Measurements from ENCODE around the gene BAIAP2L1.

The BAIAP2L1 gene

DNA sequence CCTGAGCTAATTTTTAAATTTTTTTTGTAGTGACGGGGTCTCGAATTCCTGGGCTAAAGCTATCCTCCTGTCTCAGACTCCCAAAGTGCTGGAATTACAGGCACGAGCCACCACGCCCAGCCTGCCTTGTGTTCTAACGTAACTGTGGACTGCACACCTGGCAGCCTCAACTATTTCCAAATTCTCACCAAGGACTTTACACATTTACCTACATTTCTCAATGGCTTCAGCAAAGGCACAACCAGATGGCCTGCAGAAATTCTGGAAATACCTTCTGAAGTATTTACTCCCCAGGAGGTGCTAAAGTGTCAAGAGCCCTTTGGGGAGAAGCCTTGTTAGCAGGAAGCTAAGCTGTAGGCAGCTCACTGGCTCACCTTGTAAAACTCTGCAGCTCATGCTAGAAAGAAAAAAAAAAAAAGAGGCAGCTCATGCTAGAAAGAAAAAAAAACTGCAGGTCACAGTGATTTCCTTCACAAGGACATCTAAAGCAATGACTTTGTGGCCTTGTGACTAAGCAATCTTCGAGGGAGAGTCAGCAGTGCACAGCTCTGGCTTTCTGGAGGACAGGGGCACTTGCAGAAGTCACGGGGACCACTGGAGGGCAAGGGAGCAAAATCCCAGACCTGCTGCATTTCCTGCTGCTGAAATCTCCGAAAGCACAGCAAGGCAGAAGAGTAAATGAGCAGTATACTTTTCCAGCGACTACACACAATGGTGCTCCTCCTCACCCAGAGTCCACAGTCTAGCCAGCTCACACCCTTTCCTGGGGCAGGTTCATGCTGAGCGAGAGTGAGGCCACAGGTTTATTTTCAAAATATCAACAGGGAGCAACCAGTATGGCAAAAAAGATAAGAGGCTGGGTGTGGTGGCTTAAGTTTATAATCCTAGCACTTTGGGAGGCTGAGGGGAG is 40.4 kb downstream of the BAIAP2L1 start:
- H3K79me2 ChIP-seq (ENCODE audit: control insufficient read depth, insufficient read depth, low read length, unreplicated experiment): no peaks in the 10 kb centered on the region
- H3K4me3 ChIP-seq (ENCODE audit: low read depth, low read length): no peak overlapping the region
- H3K27me3 ChIP-seq (ENCODE audit: insufficient read depth, low read length): no peaks in the 10 kb centered on the region
- H2AFZ ChIP-seq (ENCODE audit: low read length, unreplicated experiment): no peak overlapping the region
- H3K27ac ChIP-seq (ENCODE audit: low read depth, low read length): no peak overlapping the region
- H3K4me1 ChIP-seq (ENCODE audit: control insufficient read depth, insufficient read depth, low read length, unreplicated experiment): peaks cover 13% of the 10 kb centered on the region
- H3K36me3 ChIP-seq (ENCODE audit: insufficient read depth, low read length): no peaks in the 10 kb centered on the region

- no peak overlapping the region for H3K4me3 ChIP-seq (ENCODE audit: low read depth, low read length)
- H2AFZ ChIP-seq (ENCODE audit: low read length, unreplicated experiment): no peak overlapping the region
- no peaks in the 10 kb centered on the region for H3K36me3 ChIP-seq (ENCODE audit: insufficient read depth, low read length)
- no peaks in the 10 kb centered on the region for H3K27me3 ChIP-seq (ENCODE audit: insufficient read depth, low read length)
- no peaks in the 10 kb centered on the region for H3K79me2 ChIP-seq (ENCODE audit: control insufficient read depth, insufficient read depth, low read length, unreplicated experiment)
- H3K27ac ChIP-seq (ENCODE audit: low read depth, low read length): no peak overlapping the region
- peaks cover 21% of the 10 kb centered on the region for H3K4me1 ChIP-seq (ENCODE audit: control insufficient read depth, insufficient read depth, low read length, unreplicated experiment)
Measured at GRCh38 chr7:98359395-98359794, 41.5 kb downstream of the BAIAP2L1 start.

DNA sequence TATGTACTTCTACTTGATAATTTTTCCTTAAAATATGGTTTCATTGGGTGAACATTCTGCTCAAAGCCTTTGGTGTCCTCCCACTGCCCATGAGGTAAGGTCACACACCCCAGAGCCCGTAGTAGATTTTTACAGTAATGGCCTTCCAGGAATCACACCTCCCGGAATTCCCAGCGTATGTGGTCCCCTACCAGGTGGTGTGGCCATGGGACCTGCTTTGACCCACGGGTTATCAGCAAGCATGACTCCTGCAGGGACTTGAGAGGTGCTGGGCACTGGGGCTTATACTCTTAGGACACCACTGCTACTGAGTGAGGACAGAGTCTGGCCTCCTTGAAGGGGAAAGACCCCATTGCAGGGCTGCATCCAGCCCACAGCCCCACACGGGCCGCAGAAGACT is 42.2 kb downstream of the BAIAP2L1 start:
- Histone ChIP-seq H3K27ac (ENCODE audit: low read depth, low read length) (no peak overlapping the region), H3K36me3 (ENCODE audit: insufficient read depth, low read length) (no peaks in the 10 kb centered on the region), H3K4me1 (ENCODE audit: control insufficient read depth, insufficient read depth, low read length, unreplicated experiment) (peaks cover 27% of the 10 kb centered on the region), H3K79me2 (ENCODE audit: control insufficient read depth, insufficient read depth, low read length, unreplicated experiment) (no peaks in the 10 kb centered on the region), H3K4me3 (ENCODE audit: low read depth, low read length) (no peak overlapping the region), H2AFZ (ENCODE audit: low read length, unreplicated experiment) (no peak overlapping the region), H3K27me3 (ENCODE audit: insufficient read depth, low read length) (no peaks in the 10 kb centered on the region)

DNA sequence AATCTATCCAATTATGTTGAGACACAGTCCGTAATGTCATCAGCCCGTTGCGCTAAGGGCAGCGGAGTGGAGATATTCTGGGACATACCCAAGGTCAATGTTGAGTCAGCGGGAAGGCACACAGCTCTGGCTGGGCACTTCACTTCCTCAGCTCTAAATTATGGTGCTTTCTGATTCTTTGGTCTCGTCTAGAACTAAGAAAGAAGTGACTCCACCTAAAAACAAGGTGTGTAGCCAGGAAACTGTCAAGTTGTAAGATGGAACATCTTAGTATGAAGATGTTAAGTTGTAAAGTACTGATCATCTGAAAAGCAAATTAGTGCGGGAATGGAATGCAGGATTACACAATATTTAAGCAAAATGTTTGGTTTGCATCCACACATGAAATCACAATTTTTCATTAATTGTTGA is 43.1 kb downstream of the BAIAP2L1 start:
- Histone ChIP-seq H3K4me1 (ENCODE audit: control insufficient read depth, insufficient read depth, low read length, unreplicated experiment) (peaks cover 31% of the 10 kb centered on the region), H3K79me2 (ENCODE audit: control insufficient read depth, insufficient read depth, low read length, unreplicated experiment) (no peaks in the 10 kb centered on the region), H3K27ac (ENCODE audit: low read depth, low read length) (peak overlapping the region; percentile 74), H3K4me3 (ENCODE audit: low read depth, low read length) (peak overlapping the region; percentile 38), H3K36me3 (ENCODE audit: insufficient read depth, low read length) (no peaks in the 10 kb centered on the region), H2AFZ (ENCODE audit: low read length, unreplicated experiment) (no peak overlapping the region), H3K27me3 (ENCODE audit: insufficient read depth, low read length) (no peaks in the 10 kb centered on the region)

GRCh38 chr7:98355250-98355538 is 45.7 kb downstream of the BAIAP2L1 start:
- H3K79me2 ChIP-seq (ENCODE audit: control insufficient read depth, insufficient read depth, low read length, unreplicated experiment): no peaks in the 10 kb centered on the region

DNA sequence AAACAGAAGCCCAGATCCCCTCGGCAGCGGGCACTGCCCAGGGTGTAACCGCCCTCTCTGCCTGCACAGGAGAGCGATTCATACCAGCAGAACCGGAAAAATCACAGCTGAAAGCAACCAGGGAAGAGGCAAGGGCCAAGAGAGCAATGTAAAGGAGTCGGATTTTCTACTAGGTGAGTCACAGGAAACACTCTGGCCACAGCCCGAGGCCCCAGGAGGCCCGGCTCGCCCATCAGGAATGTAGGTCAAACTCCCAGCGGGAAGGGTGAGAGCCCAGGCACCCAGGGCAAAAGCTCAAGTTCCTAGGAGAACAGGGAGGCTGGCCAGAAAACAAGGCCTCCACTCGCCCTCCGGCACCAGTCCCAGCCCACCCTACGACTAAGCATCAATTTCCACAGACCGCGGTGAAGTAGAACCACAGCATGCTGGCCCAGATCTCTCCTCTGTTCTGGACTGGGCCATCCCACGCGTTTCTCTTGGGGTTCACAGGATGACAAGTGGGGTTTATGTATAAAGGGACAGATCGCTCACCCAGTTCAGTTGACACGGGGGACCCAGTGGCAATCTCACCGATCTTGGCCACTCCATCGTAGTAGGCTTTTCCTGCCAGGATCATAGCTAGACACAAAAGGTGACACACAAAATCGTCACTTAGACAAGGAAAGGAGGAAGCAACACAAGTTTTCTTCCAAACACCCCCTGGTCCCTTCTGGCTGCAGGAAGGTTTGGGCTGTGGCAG is 46.2 kb downstream of the BAIAP2L1 start:
- no peaks in the 10 kb centered on the region for H3K79me2 ChIP-seq (ENCODE audit: control insufficient read depth, insufficient read depth, low read length, unreplicated experiment)

More at GRCh38 chr7:98355250-98355538, 45.7 kb downstream of the BAIAP2L1 start:
- Histone ChIP-seq H3K27me3 (ENCODE audit: insufficient read depth, low read length) (no peaks in the 10 kb centered on the region), H3K4me1 (ENCODE audit: control insufficient read depth, insufficient read depth, low read length, unreplicated experiment) (peaks cover 39% of the 10 kb centered on the region), H2AFZ (ENCODE audit: low read length, unreplicated experiment) (no peak overlapping the region), H3K27ac (ENCODE audit: low read depth, low read length) (no peak overlapping the region), H3K36me3 (ENCODE audit: insufficient read depth, low read length) (no peaks in the 10 kb centered on the region), H3K4me3 (ENCODE audit: low read depth, low read length) (no peak overlapping the region)

GRCh38 chr7:98354052-98354451 is 46.8 kb downstream of the BAIAP2L1 start:
- H3K36me3 ChIP-seq (ENCODE audit: insufficient read depth, low read length): no peaks in the 10 kb centered on the region
- H3K27ac ChIP-seq (ENCODE audit: low read depth, low read length): peak overlapping the region; percentile 89
- no peaks in the 10 kb centered on the region for H3K27me3 ChIP-seq (ENCODE audit: insufficient read depth, low read length)
- H2AFZ ChIP-seq (ENCODE audit: low read length, unreplicated experiment): peak overlapping the region; percentile 64
- H3K4me3 ChIP-seq (ENCODE audit: low read depth, low read length): peak overlapping the region; percentile 37
- no peaks in the 10 kb centered on the region for H3K79me2 ChIP-seq (ENCODE audit: control insufficient read depth, insufficient read depth, low read length, unreplicated experiment)
- peaks cover 39% of the 10 kb centered on the region for H3K4me1 ChIP-seq (ENCODE audit: control insufficient read depth, insufficient read depth, low read length, unreplicated experiment)

More for the DNA sequence above, 46.2 kb downstream of the BAIAP2L1 start:
- Histone ChIP-seq H3K4me1 (ENCODE audit: control insufficient read depth, insufficient read depth, low read length, unreplicated experiment) (peaks cover 39% of the 10 kb centered on the region), H2AFZ (ENCODE audit: low read length, unreplicated experiment) (peak overlapping the region; percentile 64), H3K36me3 (ENCODE audit: insufficient read depth, low read length) (no peaks in the 10 kb centered on the region), H3K27ac (ENCODE audit: low read depth, low read length) (peak overlapping the region; percentile 89), H3K27me3 (ENCODE audit: insufficient read depth, low read length) (no peaks in the 10 kb centered on the region), H3K4me3 (ENCODE audit: low read depth, low read length) (peak overlapping the region; percentile 37)

DNA sequence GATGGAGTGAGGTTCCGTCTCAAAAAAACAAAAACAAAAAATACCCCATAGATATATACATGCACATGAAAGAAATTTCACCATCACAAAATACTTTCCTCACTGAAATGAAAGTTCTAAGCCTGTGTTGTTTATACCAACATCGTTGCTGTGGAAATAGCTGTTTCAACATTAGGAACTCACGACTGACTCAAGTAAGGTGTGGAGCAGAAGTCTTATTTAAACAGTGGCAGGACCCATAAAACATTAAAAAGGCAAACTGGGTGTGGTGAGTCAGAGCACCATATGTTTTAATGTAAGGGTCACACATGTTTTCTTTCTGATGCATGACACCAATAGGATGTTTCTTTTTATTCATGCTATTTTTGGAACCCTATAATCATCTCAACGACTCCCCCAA is 48.3 kb downstream of the BAIAP2L1 start:
- no peaks in the 10 kb centered on the region for H3K79me2 ChIP-seq (ENCODE audit: control insufficient read depth, insufficient read depth, low read length, unreplicated experiment)
- peaks cover 35% of the 10 kb centered on the region for H3K4me1 ChIP-seq (ENCODE audit: control insufficient read depth, insufficient read depth, low read length, unreplicated experiment)
- H3K4me3 ChIP-seq (ENCODE audit: low read depth, low read length): no peak overlapping the region
- no peak overlapping the region for H2AFZ ChIP-seq (ENCODE audit: low read length, unreplicated experiment)
- no peaks in the 10 kb centered on the region for H3K27me3 ChIP-seq (ENCODE audit: insufficient read depth, low read length)
- no peaks in the 10 kb centered on the region for H3K36me3 ChIP-seq (ENCODE audit: insufficient read depth, low read length)
- peak overlapping the region; percentile 69 for H3K27ac ChIP-seq (ENCODE audit: low read depth, low read length)

- Histone ChIP-seq H2AFZ (ENCODE audit: low read length, unreplicated experiment) (no peak overlapping the region), H3K4me1 (ENCODE audit: control insufficient read depth, insufficient read depth, low read length, unreplicated experiment) (peaks cover 32% of the 10 kb centered on the region), H3K27ac (ENCODE audit: low read depth, low read length) (no peak overlapping the region), H3K4me3 (ENCODE audit: low read depth, low read length) (no peak overlapping the region), H3K27me3 (ENCODE audit: insufficient read depth, low read length) (no peaks in the 10 kb centered on the region), H3K36me3 (ENCODE audit: insufficient read depth, low read length) (no peaks in the 10 kb centered on the region), H3K79me2 (ENCODE audit: control insufficient read depth, insufficient read depth, low read length, unreplicated experiment) (no peaks in the 10 kb centered on the region)
Measured at GRCh38 chr7:98351136-98351535, 49.8 kb downstream of the BAIAP2L1 start.

DNA sequence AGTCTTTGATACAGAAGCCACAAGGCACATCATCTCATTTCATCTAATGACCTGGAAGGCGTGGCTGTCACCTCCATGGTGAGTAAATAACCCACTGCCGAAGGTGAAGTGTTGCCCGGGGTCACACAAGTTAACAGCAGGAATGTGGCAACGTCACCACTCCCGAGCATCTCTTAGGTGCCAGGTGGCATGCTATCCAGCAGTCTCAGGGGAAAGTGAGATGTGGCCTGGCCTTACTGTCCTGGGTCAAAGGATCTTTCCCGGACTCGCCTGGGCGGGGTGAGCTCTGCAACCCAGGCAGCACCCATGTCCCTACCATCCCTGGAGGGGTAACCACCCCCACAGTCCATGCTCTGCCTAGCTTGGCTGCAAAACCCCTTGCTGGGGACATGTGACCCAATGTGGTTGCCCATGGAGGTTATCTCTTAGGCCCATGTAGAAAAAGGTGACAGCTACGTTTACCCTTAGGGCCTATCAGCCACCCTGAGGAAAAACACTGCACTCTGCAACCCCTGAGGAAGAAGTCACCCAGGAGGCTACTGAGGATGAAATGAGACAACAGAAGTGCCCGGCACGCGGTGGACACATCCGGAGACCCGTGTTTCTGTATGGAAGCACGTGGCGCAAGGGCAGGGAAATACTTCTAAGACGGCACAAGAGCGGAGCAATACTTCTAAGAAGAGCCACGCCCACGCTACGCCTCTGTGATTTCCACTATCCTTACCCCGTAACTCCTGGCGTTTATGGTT is 52.0 kb downstream of the BAIAP2L1 start:
- Histone ChIP-seq H3K4me3 (ENCODE audit: low read depth, low read length) (no peak overlapping the region), H3K36me3 (ENCODE audit: insufficient read depth, low read length) (no peaks in the 10 kb centered on the region), H2AFZ (ENCODE audit: low read length, unreplicated experiment) (no peak overlapping the region), H3K27me3 (ENCODE audit: insufficient read depth, low read length) (no peaks in the 10 kb centered on the region), H3K79me2 (ENCODE audit: control insufficient read depth, insufficient read depth, low read length, unreplicated experiment) (no peaks in the 10 kb centered on the region), H3K4me1 (ENCODE audit: control insufficient read depth, insufficient read depth, low read length, unreplicated experiment) (peaks cover 13% of the 10 kb centered on the region), H3K27ac (ENCODE audit: low read depth, low read length) (no peak overlapping the region)
